ENCODE results near the gene CDRT4.

The CDRT4 gene

DNA sequence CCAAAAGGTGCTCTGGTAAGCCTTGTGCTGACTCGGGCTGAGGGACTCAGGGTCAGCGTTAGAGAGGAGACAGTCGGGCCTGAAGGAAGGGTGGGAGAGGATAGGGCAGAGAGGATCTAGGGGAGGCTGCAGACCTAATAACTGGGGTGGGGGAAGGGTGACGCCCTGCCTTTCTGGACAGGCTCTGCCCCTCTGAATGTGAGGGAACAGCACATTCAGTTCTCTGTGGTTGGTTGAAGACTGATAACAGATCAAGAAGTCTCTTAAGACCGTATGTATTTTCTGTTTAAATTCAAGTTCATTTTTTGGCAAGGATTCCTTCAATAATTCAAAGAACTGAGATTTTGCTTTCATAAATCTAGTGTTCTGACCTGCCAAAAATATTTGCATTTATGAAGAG is 69.8 kb downstream of the CDRT4 start:
- no peak for DNase-seq (ENCODE audit: low read depth in 4 of 4, low spot score in 1 of 4)

GRCh38 chr17:15395091-15395490 is 72.3 kb downstream of the CDRT4 start:
- no peak for DNase-seq (ENCODE audit: low read depth in 4 of 4, low spot score in 1 of 4)

DNA sequence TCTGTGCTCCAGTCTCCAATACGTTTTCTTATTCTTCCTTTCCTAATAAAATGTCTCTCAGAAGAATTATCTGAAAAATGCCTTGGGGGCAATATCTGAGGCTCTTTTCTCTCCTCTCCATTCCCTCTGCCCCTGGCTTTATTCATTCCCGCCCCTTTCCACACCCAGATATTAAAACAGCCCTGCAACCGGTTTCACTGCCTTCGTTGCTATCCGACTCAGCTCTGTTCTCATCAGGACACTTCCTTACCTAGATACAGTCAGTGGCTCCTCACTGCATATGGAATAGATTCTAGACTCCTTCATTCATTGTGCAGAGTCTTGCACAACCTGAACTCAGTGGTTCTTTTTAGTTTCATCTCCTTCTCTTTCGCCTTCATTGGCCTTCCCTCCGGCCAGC is 74.0 kb downstream of the CDRT4 start:
- DNase-seq (ENCODE audit: low read depth in 4 of 4, low spot score in 1 of 4): no peak

GRCh38 chr17:15392326-15392741 is 75.1 kb downstream of the CDRT4 start:
- DNase-seq (ENCODE audit: low read depth in 4 of 4, low spot score in 1 of 4): no peak

DNA sequence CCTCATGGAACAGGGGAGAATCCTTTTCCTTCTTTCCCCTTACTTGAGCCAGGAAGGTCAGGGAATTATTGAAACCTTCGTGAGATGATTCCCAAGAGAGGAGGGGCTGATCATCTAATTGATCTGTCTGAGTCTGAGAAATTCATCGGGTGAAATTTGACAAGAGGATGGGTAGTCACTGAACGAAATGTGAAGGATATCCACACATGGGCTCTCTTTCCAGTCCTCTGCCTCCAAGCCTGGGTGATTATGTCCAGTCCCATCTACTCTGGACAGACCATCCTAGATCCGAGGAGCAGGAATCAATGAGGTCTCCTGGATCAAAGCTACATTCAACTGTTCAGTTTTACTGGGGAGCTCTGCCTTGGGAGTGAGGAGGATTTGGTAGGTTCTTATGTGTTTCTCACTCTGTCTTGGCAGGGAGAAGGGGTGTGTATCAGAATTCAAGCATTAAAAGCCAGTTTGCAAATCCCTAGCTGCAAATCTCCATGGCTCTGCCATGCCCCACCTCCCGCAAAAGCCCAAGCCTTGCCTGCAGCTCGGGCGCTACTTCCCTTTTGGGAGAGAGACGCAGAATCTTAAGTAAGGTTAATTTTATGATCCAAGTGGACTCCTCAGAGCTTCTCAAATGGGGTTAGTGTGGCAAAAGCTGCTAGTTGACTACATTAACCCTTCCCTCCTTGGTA is 78.9 kb downstream of the CDRT4 start:
- DNase-seq (ENCODE audit: low read depth in 4 of 4, low spot score in 1 of 4): no peak

- DNase-seq (ENCODE audit: low read depth in 4 of 4, low spot score in 1 of 4): no peak
Observed at GRCh38 chr17:15386083-15386482, 81.3 kb downstream of the CDRT4 start.

All from stimulated activated CD4-positive, alpha-beta T cell treated with anti-CD3 and anti-CD28 coated beads, Interleukin-1b, Interleukin-23, amount 100 ng/mL, for 24 hours (primary cell).